Activated CD8-positive, alpha-beta memory T cell treated with anti-CD3 and anti-CD28 coated beads, Interleukin-2, amount 10 ng/mL, durations not matched to agents 7 days and 5 days (primary cell): Measurements from ENCODE around the gene GAS6. TPM values are rescaled to one million over a fixed set of nuclear protein-coding genes. Genes with fewer than 3 reads are reported as not detected.
A peak's percentile ranks its signal among the peaks of the same experiment; 100 is the strongest.

Experiments used
- ATAC-seq: fragments of 150-1000 bp; cut with Tn5 transposase; one replicate; pipeline ENCODE4 v1.10.0; 2021; ENCODE audit warnings: moderate library complexity
- CTCF ChIA-PET: fragments of 350-600 bp; sonication (Branson Sonifier 250); formaldehyde crosslinking; loops from one replicate; lab custom pipeline; 2021; ENCODE audit warnings: antibody characterized with exemption; lab: Charles Lee
- DNase-seq: peaks from one replicate; pipeline ENCODE4 v3.0.0-alpha.2; 2020
- H3K27ac Mint-ChIP-seq: one replicate; pipeline ENCODE4 v1.8.0; 2021; ENCODE audit warnings: mild to moderate bottlenecking, mixed read lengths
- H3K27me3 Mint-ChIP-seq: one replicate; pipeline ENCODE4 v1.8.0; 2021; ENCODE audit warnings: mixed read lengths
- H3K36me3 Mint-ChIP-seq: one replicate; pipeline ENCODE4 v1.8.0; 2021; ENCODE audit warnings: mild to moderate bottlenecking, mixed read lengths
- H3K4me1 Mint-ChIP-seq: one replicate; pipeline ENCODE4 v1.8.0; 2021; ENCODE audit warnings: mixed read lengths
- H3K4me3 Mint-ChIP-seq: one replicate; pipeline ENCODE4 v1.8.0; 2021; ENCODE audit warnings: mild to moderate bottlenecking, moderate library complexity, mixed read lengths
- H3K9me3 Mint-ChIP-seq: one replicate; pipeline ENCODE4 v1.8.0; 2022; ENCODE audit warnings: low read depth, mixed read lengths
- total RNA-seq, 2 experiments: library from RNA; stranded (reverse); gene quantifications; one replicate each; pipeline ENCODE4 v1.2.3, GENCODE V29; 2021

The GAS6 gene
- total RNA-seq, 2 experiments from 2014 or later = 0.15 to 0.23 TPM

DNA sequence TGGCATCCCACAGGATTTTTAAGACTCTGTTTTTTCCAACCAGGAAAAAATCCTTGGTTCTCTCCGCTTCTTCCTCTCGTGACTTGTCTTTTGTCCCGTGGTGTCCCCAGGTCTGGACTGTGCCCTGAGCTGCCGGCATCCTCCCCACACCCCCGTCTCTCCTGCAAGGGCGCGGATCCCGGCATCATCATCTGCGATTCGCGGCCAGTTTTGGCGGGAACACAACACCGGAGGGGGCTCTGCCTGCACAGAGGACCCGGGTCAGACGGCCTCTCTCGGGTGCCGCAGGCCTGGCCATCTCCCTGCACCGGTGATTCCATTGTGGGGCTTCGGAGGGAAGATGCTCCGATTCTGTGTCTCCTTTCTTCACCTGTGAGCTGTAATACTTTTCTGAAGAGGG is 18.8 kb upstream of the GAS6 start:
- CTCF ChIA-PET = no interaction called here

DNA sequence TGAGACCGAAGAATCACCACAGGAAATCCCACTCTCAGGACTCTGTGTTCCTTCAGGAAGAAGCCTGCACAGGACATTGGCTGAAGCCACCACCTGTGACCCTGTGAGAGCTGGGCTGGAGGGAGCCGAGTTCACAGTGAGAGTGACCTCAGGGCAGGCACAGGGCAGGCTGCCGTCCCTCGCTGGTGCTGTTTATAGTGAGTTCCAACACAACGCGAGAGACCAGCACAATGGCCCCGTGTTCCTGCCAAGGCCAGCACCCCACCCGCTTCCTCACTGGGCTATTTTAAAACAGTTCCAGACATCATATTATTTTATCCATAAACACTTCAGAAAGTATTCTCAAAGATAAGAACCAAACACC is 18.4 kb upstream of the GAS6 start:
- no peak overlapping the region for H3K27ac Mint-ChIP-seq
- CTCF ChIA-PET = no interaction called here
- peaks cover 16% of the 10 kb centered on the region for H3K27me3 Mint-ChIP-seq
- H3K4me1 Mint-ChIP-seq = peaks cover 12% of the 10 kb centered on the region
- no peaks in the 10 kb centered on the region for H3K9me3 Mint-ChIP-seq
- ATAC-seq = no peak
- no peaks in the 10 kb centered on the region for H3K36me3 Mint-ChIP-seq
- H3K4me3 Mint-ChIP-seq = no peak overlapping the region
- DNase-seq = peak; percentile 34

More for the DNA sequence above, 18.8 kb upstream of the GAS6 start:
- Mint-ChIP-seq H3K4me3 (no peak overlapping the region), H3K36me3 (no peaks in the 10 kb centered on the region), H3K27ac (no peak overlapping the region), H3K4me1 (peaks cover 12% of the 10 kb centered on the region), H3K9me3 (no peaks in the 10 kb centered on the region), H3K27me3 (peaks cover 19% of the 10 kb centered on the region)
- DNase-seq (peak; percentile 33), ATAC-seq (no peak)

DNA sequence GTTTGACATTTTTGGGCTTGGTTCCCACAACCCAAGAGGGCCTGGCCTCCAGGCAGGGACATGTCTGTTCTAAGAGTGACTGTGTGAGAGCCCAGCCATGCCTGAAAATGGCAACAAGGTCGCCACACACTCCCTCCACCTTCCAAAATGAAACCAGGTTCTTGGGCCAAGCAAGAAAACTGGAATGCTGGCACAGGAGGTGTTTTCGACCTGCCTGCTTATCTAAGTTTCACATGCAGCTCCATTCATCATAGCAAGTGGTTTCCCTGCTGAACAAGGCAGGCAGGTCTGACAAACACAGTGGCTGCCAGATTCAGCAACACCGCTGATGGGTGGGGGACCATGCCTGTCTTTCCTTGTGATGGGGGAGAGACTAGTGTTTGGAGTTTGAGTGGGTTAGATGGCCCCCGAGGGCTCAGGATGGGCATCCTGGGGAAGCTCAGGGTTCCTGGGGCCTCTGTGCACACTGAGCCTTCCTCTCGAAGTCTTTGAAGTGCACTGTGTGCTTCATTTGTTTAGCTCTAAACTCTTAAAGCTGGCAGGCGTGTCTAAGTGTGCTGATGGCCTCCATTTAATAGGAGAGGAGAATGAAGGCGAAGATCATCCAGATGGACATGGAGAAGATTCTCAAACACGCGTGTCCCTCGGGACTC is 17.9 kb upstream of the GAS6 start:
- peaks cover 12% of the 10 kb centered on the region for H3K4me1 Mint-ChIP-seq
- H3K36me3 Mint-ChIP-seq = no peaks in the 10 kb centered on the region
- H3K27me3 Mint-ChIP-seq = peaks cover 16% of the 10 kb centered on the region
- ATAC-seq = no peak
- CTCF ChIA-PET = no interaction called here
- H3K9me3 Mint-ChIP-seq = no peaks in the 10 kb centered on the region
- DNase-seq = peak; percentile 27
- H3K27ac Mint-ChIP-seq = no peak overlapping the region
- H3K4me3 Mint-ChIP-seq = no peak overlapping the region

DNA sequence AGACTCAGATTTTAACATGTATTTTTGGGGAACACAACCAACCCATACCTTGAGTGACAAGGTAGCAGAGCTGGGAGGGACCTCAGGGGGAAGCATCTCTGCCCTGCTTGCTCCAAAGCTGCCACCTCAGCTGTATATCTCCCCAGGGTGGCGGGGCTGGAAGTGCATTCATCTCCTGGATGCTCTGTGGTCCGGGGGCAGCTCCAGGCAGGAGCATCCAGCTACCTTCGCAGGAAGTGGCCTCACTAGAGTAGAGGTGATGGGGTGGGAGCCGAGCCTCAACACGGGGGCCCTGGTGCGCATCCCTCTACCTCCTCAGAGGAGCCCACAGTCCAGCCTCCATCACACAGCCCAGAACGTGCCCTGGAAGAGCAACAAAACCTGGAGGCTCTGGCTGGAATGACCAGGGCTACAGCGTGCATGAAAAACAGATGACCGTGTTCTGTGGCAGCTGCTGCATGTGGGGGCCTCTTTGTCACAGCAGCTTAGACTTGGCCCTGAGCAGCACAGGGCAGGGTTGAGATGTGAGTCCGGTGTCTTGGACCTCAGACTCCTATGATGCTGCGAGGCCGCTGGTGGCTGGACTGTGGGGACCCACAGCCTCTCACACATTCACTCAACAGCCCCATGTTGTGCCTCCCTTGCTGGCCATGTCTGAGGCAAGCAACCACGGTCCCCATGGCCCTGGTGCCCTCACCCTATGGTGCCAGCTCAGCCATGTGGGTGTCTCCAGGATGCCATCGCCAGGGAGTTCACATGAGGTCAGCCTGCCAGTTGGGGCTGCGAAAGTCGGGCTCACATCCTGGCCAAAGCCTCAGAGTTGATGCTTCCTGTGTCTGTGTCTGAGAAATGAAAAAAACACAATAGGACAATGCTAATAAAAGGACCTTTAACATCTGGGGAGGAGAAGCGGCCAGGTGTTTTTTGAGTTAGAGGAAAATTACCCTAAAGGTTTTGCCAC is 17.1 kb upstream of the GAS6 start:
- ATAC-seq = no peak

DNA sequence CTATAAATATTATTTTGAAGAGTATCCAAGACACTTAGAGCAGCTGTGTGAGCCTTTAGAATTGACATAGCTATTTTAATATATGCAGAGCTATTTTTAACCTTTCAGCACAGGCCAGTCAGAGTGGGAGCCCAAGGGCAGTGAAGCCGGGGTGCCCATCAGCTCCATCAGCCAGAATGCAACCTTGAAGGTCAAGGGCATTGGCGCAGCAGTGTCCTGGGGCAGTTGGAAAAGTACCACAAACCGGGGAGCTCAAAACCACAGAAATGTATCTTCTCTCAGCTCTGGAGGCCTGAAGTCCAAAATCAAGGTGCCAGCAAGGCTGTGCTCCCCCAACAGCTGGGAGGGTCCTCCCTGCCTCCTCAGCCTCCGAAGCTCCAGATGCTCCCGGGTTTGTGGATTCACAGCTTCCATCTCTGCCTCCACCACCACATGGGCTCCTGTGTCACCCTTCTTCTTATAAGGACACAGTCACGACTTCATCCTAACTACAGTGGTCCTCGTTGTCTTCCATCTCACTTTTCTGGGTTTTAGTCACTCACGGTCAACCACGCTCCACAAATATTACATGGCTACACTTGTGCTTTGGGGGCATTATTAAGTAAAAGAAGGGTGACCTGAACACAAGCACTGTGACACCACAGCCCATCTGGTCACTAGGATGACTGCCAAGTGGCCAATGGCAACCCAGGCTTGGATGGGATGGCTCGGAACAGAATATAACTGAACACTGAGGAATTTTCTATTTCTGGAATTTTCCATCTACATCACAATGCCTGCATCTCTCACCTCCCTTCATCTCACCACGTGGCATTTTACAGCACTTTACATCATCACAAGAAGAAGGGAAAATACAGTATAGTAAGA is 15.9 kb upstream of the GAS6 start:
- no peaks in the 10 kb centered on the region for H3K36me3 Mint-ChIP-seq
- ATAC-seq (no peak), DNase-seq (peak; percentile 37)
- CTCF ChIA-PET = no interaction called here
- peaks cover 4% of the 10 kb centered on the region for H3K27me3 Mint-ChIP-seq
- H3K27ac Mint-ChIP-seq = no peak overlapping the region
- H3K9me3 Mint-ChIP-seq = no peaks in the 10 kb centered on the region
- no peak overlapping the region for H3K4me3 Mint-ChIP-seq
- peaks cover 12% of the 10 kb centered on the region for H3K4me1 Mint-ChIP-seq

More for the DNA sequence above, 17.1 kb upstream of the GAS6 start:
- Mint-ChIP-seq H3K36me3 (no peaks in the 10 kb centered on the region), H3K4me1 (peaks cover 12% of the 10 kb centered on the region), H3K9me3 (no peaks in the 10 kb centered on the region), H3K27ac (no peak overlapping the region), H3K4me3 (no peak overlapping the region), H3K27me3 (peaks cover 9% of the 10 kb centered on the region)
- DNase-seq = peak; percentile 39
- CTCF ChIA-PET = no interaction called here

DNA sequence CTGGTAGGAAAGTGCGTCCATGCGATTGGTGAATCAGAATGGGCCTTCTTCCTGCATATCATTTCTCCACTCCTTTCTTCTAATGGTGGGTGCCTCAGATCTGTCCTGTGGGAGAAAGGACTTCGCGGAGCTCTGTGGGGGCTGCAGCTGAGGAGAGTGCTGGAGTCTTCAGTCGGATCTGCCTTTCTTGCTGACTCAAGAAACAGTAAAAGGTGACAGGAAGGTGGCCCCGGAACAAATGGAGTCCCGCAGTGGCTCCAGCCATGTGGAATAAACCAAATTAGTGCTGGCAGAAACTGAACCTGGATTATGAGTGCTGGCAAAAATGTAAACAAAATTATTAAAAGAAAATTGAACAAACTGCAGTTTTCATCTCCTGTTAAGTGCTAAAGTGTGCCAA is 15.1 kb upstream of the GAS6 start:
- CTCF ChIA-PET = interaction anchor here (0.7 kb wide), 1 partner anchor 8 kb away, joined by 3 read pairs; no protein-coding TSS in a partner anchor
- no peak overlapping the region for H3K27ac Mint-ChIP-seq
- no peaks in the 10 kb centered on the region for H3K36me3 Mint-ChIP-seq
- no peaks in the 10 kb centered on the region for H3K9me3 Mint-ChIP-seq
- no peak for DNase-seq
- H3K4me1 Mint-ChIP-seq = peaks cover 12% of the 10 kb centered on the region
- H3K4me3 Mint-ChIP-seq = no peak overlapping the region
- no peak for ATAC-seq
- H3K27me3 Mint-ChIP-seq = peaks cover 4% of the 10 kb centered on the region

DNA sequence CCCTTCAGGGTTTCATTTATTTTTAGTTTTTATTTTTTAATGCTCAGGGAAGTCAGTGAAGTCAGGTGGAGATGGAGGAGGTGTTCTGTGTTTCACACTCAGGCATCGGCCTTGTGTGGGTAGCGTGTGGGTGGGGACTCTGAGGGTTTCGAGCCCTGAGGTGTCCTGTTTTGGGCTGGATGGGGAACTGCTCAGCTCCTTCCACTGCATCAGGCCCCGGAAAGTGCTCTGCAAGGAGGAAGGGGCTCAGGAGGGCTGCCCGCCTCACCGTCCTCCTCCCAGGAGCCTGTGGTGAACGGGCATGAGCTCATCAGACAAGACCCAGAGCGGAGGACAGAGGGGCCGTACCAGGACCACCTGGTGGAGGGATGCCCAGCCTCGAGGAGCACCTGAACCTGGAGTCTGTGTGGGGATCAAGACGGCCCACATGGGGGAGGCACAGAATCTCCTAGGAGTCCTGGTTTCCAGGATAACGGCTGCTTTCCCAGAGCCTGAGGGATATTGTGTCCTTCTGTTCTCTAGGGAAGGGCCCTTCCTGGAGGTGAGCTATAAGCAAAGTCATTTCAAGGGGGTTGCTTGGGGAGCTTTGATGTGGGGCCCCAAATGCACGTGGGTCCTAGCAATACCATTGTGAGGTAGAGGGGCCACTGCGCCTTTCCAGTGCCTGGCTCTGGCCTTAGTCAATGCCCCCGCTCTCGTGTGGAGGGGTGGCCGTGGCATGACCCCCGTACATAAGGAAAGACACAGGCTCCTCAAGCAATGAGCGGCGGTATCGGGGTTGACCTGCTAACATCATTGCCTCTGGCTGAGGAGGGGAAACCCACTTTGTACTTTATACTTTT is 13.5 kb upstream of the GAS6 start:
- no peak for ATAC-seq
- H3K9me3 Mint-ChIP-seq = no peaks in the 10 kb centered on the region
- CTCF ChIA-PET = no interaction called here
- H3K4me1 Mint-ChIP-seq = peaks cover 12% of the 10 kb centered on the region
- H3K36me3 Mint-ChIP-seq = peaks cover 1% of the 10 kb centered on the region
- no peak overlapping the region for H3K27ac Mint-ChIP-seq
- peaks cover 16% of the 10 kb centered on the region for H3K27me3 Mint-ChIP-seq
- H3K4me3 Mint-ChIP-seq = no peak overlapping the region
- peak; percentile 32 for DNase-seq

DNA sequence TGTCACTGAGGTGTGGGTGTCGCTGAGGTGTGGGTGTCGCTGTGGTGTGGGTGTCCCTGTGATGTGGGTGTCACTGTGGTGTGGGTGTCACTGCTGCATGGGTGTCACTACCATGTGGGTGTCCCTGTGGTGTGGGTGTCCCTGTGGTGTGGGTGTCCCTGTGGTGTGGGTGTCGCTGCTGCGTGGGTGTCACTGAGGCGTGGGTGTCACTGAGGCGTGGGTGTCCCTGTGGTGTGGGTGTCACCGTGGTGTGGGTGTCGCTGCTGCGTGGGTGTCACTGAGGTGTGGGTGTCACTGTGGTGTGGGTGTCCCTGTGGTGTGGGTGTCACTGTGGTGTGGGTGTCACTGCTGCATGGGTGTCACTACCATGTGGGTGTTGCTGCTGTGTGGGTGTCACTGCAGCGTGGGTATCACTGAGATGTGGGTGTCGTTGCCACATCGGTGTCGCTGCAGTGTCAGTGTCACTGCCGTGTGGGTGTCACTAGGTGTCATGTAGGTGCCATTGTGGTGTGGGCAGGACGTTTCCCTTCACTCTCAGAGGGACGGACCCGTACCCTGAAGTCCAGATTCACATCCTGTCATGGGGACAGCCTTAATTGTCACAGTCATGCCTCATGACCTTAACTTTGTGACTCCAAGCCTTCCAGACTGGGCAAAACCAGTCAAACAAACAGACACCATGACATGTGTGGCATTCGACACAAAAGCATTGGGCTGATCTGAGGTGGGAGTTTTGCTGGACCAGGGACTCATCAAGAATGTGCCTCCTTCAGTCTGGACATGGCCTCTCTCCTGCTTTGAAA is 12.7 kb upstream of the GAS6 start:
- CTCF ChIA-PET = no interaction called here
- Mint-ChIP-seq H3K4me1 (peaks cover 6% of the 10 kb centered on the region), H3K4me3 (no peak overlapping the region), H3K9me3 (no peaks in the 10 kb centered on the region), H3K27ac (no peak overlapping the region), H3K27me3 (peaks cover 24% of the 10 kb centered on the region), H3K36me3 (peaks cover 1% of the 10 kb centered on the region)
- ATAC-seq = no peak
- DNase-seq = peak; percentile 19

DNA sequence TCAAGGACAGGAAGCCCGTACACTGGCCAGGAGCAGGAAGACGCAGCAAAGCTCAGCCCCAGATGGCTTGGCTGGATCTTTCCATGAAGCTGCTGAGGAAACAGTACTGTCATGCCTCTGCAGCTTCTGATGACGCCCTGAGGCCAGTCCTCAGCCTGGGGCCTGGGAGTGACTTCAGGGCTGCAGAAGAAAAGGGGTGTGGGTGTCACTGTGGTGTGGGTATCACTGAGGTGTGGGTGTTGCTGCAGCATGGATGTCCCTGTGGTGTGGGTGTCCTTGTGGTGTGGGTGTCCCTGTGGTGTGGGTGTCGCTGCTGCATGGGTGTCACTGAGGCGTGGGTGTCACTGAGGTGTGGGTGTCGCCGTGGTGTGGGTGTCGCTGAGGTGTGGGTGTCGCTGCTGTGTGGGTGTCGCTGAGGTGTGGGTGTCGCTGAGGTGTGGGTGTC is 12.0 kb upstream of the GAS6 start:
- Mint-ChIP-seq H3K4me1 (no peaks in the 10 kb centered on the region), H3K27ac (no peak overlapping the region), H3K4me3 (no peak overlapping the region), H3K27me3 (peaks cover 29% of the 10 kb centered on the region), H3K36me3 (peaks cover 1% of the 10 kb centered on the region), H3K9me3 (no peaks in the 10 kb centered on the region)
- no peak for ATAC-seq
- CTCF ChIA-PET = no interaction called here
- DNase-seq = no peak

DNA sequence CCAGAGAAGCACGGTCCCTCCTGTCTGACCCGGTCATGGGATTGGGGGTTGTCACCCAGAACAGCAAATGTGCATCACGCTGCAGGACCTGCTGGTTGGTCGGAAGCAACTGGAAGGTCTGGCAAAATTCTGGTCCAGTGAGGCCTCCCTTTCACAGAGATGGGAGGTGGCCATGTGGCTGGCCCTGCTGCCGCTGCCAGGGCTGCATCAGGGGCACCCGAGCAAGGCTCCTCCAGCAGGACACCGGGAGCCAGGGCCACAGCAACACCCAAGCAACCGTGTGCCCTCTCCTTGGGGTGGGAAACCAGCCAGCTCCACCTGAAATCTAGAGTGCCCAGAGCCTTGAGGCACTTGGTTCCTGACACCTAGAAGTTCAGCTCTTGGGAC is 11.5 kb upstream of the GAS6 start:
- Mint-ChIP-seq H3K27me3 (peaks cover 29% of the 10 kb centered on the region), H3K36me3 (peaks cover 1% of the 10 kb centered on the region), H3K4me3 (no peak overlapping the region), H3K27ac (no peak overlapping the region), H3K4me1 (no peaks in the 10 kb centered on the region), H3K9me3 (no peaks in the 10 kb centered on the region)
- DNase-seq = no peak
- no peak for ATAC-seq
- CTCF ChIA-PET = no interaction called here

DNA sequence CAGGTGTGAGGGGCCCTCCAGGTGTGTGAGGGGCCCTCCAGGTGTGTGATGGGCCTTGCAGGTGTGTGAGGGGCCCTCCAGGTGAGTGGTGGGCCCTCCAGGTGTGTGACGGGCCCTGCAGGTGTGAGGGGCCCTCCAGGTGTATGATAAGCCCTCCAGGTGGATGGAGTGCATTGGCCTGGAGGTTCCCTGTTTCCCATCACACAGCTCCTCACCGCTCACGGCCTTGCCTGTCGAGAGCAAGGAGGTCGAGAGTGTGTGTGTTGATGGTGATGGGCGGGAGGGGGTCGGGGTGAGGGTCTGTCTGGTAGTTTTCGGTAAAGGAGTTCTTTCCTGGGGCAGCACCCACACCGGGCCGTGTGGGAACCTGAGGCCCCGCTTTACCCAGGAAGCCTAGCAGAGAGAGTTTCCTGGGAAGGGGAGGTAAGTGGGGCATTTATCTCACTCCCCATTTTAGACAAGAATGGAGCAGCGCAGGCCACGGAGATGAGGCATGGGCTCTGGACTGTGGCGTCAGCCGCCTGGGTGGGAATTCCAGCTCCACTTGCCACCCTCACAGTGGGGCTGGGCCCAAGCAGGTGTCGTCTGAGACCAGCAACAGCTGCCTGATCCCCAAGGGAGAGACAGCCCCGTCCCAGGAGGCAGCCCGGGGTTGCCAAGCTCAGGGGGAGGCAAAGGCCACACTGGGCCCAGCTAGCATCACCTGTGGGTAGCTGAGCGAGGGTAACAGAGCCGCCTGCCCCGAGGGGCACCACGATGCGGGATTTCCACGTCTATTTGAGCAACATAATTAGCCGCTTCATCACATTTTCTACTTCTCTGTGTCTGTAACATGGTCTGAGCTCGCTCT is 10.9 kb upstream of the GAS6 start:
- peaks cover 33% of the 10 kb centered on the region for H3K27me3 Mint-ChIP-seq
- no peaks in the 10 kb centered on the region for H3K9me3 Mint-ChIP-seq
- ATAC-seq (no peak), DNase-seq (peak; percentile 29)
- CTCF ChIA-PET = no interaction called here
- no peaks in the 10 kb centered on the region for H3K4me1 Mint-ChIP-seq
- H3K4me3 Mint-ChIP-seq = no peak overlapping the region
- H3K27ac Mint-ChIP-seq = no peak overlapping the region
- H3K36me3 Mint-ChIP-seq = peaks cover 1% of the 10 kb centered on the region
